HEK293 (cell line): ENCODE results near the gene CHEK1.

Experiments used
- CTCF ChIA-PET: fragments of 350-600 bp; formaldehyde crosslinking; extraction: SDS; loops from one replicate; lab custom pipeline; 2021; ENCODE audit warnings: antibody characterized with exemption; lab: Yijun Ruan, JAX
- POLR2A ChIA-PET: fragments of 300-600 bp; formaldehyde crosslinking; extraction: SDS; loops from one replicate; lab custom pipeline; 2020; ENCODE audit warnings: antibody characterized with exemption, inconsistent platforms; lab: Yijun Ruan, JAX
- H3K27ac ChIP-seq: fragments of 200-500 bp; sonication (Bioruptor generic); 2 replicates; pipeline ENCODE4 v1.5.1; 2014; ENCODE audit warnings: low read depth, low read length, control low read depth, inconsistent platforms; ENCODE audit errors: extremely low read depth
- H3K36me3 ChIP-seq, 2 experiments: fragments of 200-500 bp in 1 of 2; sonication (Bioruptor generic) in 1 of 2; 1 replicate in 1 of 2; 2 replicates in 1 of 2; pipeline ENCODE4 v1.5.1; 2014 to 2017; ENCODE audit warnings: inconsistent platforms in 2 of 2, low read length in 2 of 2; ENCODE audit not compliant: control insufficient read depth in 2 of 2, insufficient read depth in 1 of 2
- H3K4me1 ChIP-seq: fragments of 200-500 bp; sonication (Bioruptor generic); 2 replicates; pipeline ENCODE4 v1.5.1; 2014; ENCODE audit warnings: mild to moderate bottlenecking, low read length, inconsistent platforms; ENCODE audit not compliant: control insufficient read depth, insufficient read depth
- H3K4me3 ChIP-seq: 2 replicates; pipeline ENCODE4 v1.5.1; 2011; ENCODE audit warnings: low read depth, mild to moderate bottlenecking, control low read depth, low read length, moderate library complexity
- H3K9me3 ChIP-seq: fragments of 200-500 bp; sonication (Bioruptor generic); 2 replicates; pipeline ENCODE4 v1.5.1; 2014; ENCODE audit warnings: low read depth, low read length, inconsistent platforms; ENCODE audit not compliant: control insufficient read depth, insufficient read depth
- PRDM10 ChIP-seq: fragments of 450-650 bp; formaldehyde crosslinking; IDR thresholded peaks from 2 replicates; pipeline ENCODE4 v1.5.1; 2016; ENCODE audit warnings: missing biosample characterization, missing genetic modification characterization
- SP2 ChIP-seq: fragments of 450-650 bp; formaldehyde crosslinking; IDR thresholded peaks from 2 replicates; pipeline ENCODE4 v1.5.1; 2016; ENCODE audit warnings: missing biosample characterization, missing genetic modification characterization
- YY2 ChIP-seq: fragments of 450-650 bp; formaldehyde crosslinking; IDR thresholded peaks from 2 replicates; pipeline ENCODE4 v1.5.1; 2016; ENCODE audit warnings: missing biosample characterization, missing genetic modification characterization
- ZBTB11 ChIP-seq: fragments of 450-650 bp; formaldehyde crosslinking; conservative IDR thresholded peaks from 2 replicates; pipeline ENCODE4 v1.5.1; 2016; ENCODE audit warnings: low read depth, missing biosample characterization, missing genetic modification characterization
- ZBTB6 ChIP-seq: fragments of 450-650 bp; formaldehyde crosslinking; IDR thresholded peaks from 2 replicates; pipeline ENCODE4 v1.5.1; 2017; ENCODE audit warnings: missing biosample characterization, missing genetic modification characterization
- ZIC2 ChIP-seq: fragments of 450-650 bp; formaldehyde crosslinking; IDR thresholded peaks from 2 replicates; pipeline ENCODE4 v1.5.1; 2016; ENCODE audit warnings: missing biosample characterization, missing genetic modification characterization
- ZNF146 ChIP-seq: fragments of 450-650 bp; formaldehyde crosslinking; IDR thresholded peaks from 2 replicates; pipeline ENCODE4 v1.5.1; 2016; ENCODE audit warnings: missing biosample characterization, missing genetic modification characterization
- ZNF26 ChIP-seq: fragments of 450-650 bp; formaldehyde crosslinking; IDR thresholded peaks from 2 replicates; pipeline ENCODE4 v1.5.1; 2016; ENCODE audit warnings: missing biosample characterization, missing genetic modification characterization
- ZNF311 ChIP-seq: fragments of 450-650 bp; formaldehyde crosslinking; IDR thresholded peaks from 2 replicates; pipeline ENCODE4 v1.5.1; 2017; ENCODE audit warnings: missing biosample characterization, missing genetic modification characterization, borderline replicate concordance
- ZNF366 ChIP-seq: fragments of 450-650 bp; formaldehyde crosslinking; conservative IDR thresholded peaks from 2 replicates; pipeline ENCODE4 v1.5.1; 2016; ENCODE audit warnings: missing biosample characterization, missing genetic modification characterization
- ZNF398 ChIP-seq: fragments of 450-650 bp; formaldehyde crosslinking; IDR thresholded peaks from 2 replicates; pipeline ENCODE4 v1.5.1; 2017; ENCODE audit warnings: missing biosample characterization, missing genetic modification characterization
- ZNF560 ChIP-seq: fragments of 450-650 bp; formaldehyde crosslinking; IDR thresholded peaks from 2 replicates; pipeline ENCODE4 v1.5.1; 2017; ENCODE audit warnings: missing biosample characterization, missing genetic modification characterization, borderline replicate concordance
- ZNF610 ChIP-seq: fragments of 450-650 bp; formaldehyde crosslinking; IDR thresholded peaks from 2 replicates; pipeline ENCODE4 v1.5.1; 2016; ENCODE audit warnings: missing biosample characterization, missing genetic modification characterization, borderline replicate concordance
- ZNF626 ChIP-seq: fragments of 450-650 bp; sonication (Bioruptor Pico); formaldehyde crosslinking; IDR thresholded peaks from 2 replicates; pipeline ENCODE4 v1.5.1; 2018; ENCODE audit warnings: missing biosample characterization, missing genetic modification characterization, inconsistent platforms
- ZNF664 ChIP-seq: fragments of 450-650 bp; formaldehyde crosslinking; IDR thresholded peaks from 2 replicates; pipeline ENCODE4 v1.5.1; 2016; ENCODE audit warnings: missing biosample characterization, missing genetic modification characterization
- ZNF677 ChIP-seq: fragments of 450-650 bp; IDR thresholded peaks from 2 replicates; pipeline ENCODE4 v1.5.0; 2018; ENCODE audit warnings: missing biosample characterization, mild to moderate bottlenecking, missing genetic modification characterization, moderate library complexity

CHEK1 gene

GRCh38 chr11:125662689-125663088 lies 37.7 kb downstream of the CHEK1 start (continued):
- TF ChIP-seq ZIC2 (tag by site-specific recombination) (no peak), ZNF398 (tag by site-specific recombination) (no peak), ZNF677 (tag by site-specific recombination) (no peak), ZNF610 (tag by site-specific recombination) (no peak), ZNF664 (tag by site-specific recombination) (no peak), ZNF626 (tag by site-specific recombination) (no peak), SP2 (no peak), ZBTB6 (tag by site-specific recombination) (no peak)

- POLR2A ChIA-PET: no interaction called here
- H3K4me1 ChIP-seq: no peaks in the 10 kb centered on the region
- no peak for TF ChIP-seq ZNF26 (tag by site-specific recombination)
- TF ChIP-seq, all 188 proteins: peak for 0
These were observed 38.9 kb downstream of the CHEK1 start for GRCh38 chr11:125663910-125664309.

GRCh38 chr11:125667151-125667550 lies 42.2 kb downstream of the CHEK1 start:
- TF ChIP-seq YY2 (tag by site-specific recombination) (no peak), ZNF146 (tag by site-specific recombination) (peak; percentile 87)
- TF ChIP-seq, all 188 proteins: peak for 1
- no peaks in the 10 kb centered on the region for H3K9me3 ChIP-seq
- no peak overlapping the region for H3K4me3 ChIP-seq
- peaks cover 0 to 31% of the 10 kb centered on the region in 2 experiments; a peak in 2 of 3 replicates for H3K36me3 ChIP-seq
- no peak overlapping the region for H3K27ac ChIP-seq
- ChIA-PET POLR2A (no interaction called here), CTCF (no interaction called here)
- H3K4me1 ChIP-seq: no peaks in the 10 kb centered on the region

More at GRCh38 chr11:125663910-125664309, 38.9 kb downstream of the CHEK1 start:
- H3K9me3 ChIP-seq: no peaks in the 10 kb centered on the region
- CTCF ChIA-PET: interaction anchor here (0.7 kb wide), 1 partner anchor 15 kb away, joined by 3 read pairs; no protein-coding TSS in a partner anchor
- H3K4me3 ChIP-seq: no peak overlapping the region
- H3K27ac ChIP-seq: no peak overlapping the region
- peaks cover 6 to 39% of the 10 kb centered on the region in 2 experiments for H3K36me3 ChIP-seq

GRCh38 chr11:125670172-125670571 lies 45.2 kb downstream of the CHEK1 start:
- POLR2A ChIA-PET: no interaction called here
- Histone ChIP-seq H3K9me3 (no peaks in the 10 kb centered on the region), H3K36me3 (peaks cover 0 to 19% of the 10 kb centered on the region in 2 experiments; a peak in 2 of 3 replicates), H3K4me1 (no peaks in the 10 kb centered on the region), H3K4me3 (no peak overlapping the region), H3K27ac (no peak overlapping the region)
- CTCF ChIA-PET: interaction anchor here (0.6 to 2.8 kb wide), 3 partner anchors 10 to 14 kb away, joined by 3 to 12 read pairs (median 3); partner anchors contain the start of gene ACRV1
- no peak for TF ChIP-seq ZBTB11
- TF ChIP-seq PRDM10: no peak
- no peak for TF ChIP-seq ZNF560 (tag by site-specific recombination)
- TF ChIP-seq ZNF366: no peak
- no peak for TF ChIP-seq ZNF311 (tag by site-specific recombination)
